RPMI7951 (cell line): ENCODE data around the gene CD37. TPM values are rescaled to one million over a fixed set of nuclear protein-coding genes. Genes with fewer than 3 reads are reported as not detected.
"Not testable (repeated sequence)": the region's sequence is repeated elsewhere in the genome, so short reads cannot be mapped to it uniquely, and the experiment has no call there.

Experiments used
- DNase-seq: peaks from one replicate; pipeline ENCODE4 v3.0.0-alpha.2; 2012; ENCODE audit warnings: low read depth
- total RNA-seq: library from RNA; depleted of rRNA; stranded (reverse); fragments of >200 nt; shearing (Covaris generic); gene quantifications from 2 replicates; pipeline ENCODE4 v1.2.3, GENCODE V29; 2014

The CD37 gene
- total RNA-seq, 1 experiment from 2014 or later, result not detected

- no peak for DNase-seq
Measured at GRCh38 chr19:49347191-49347590, 12.0 kb downstream of the CD37 start.

DNA sequence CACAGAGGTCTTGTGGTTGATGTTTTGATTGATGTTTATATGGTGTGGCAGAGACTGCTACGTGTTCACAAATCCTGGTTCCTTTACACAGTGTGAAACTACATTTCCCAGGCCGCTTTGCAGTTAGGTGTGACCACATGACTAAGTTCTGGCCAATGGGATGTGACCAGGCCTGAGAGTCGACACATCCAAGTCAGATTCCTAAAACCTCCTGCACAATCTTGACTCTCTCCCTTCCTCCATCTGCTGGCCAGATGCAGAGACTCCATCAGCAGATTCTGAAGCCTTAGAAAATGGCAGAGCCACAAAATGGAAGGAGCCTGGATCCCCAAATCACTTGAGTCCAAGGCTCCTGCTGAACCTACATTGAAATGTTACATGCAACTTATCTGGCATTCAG, 12.6 kb downstream of the CD37 start:
- DNase-seq, result peak; percentile 77

GRCh38 chr19:49348305-49349189, 13.3 kb downstream of the CD37 start:
- DNase-seq, result no peak

DNA sequence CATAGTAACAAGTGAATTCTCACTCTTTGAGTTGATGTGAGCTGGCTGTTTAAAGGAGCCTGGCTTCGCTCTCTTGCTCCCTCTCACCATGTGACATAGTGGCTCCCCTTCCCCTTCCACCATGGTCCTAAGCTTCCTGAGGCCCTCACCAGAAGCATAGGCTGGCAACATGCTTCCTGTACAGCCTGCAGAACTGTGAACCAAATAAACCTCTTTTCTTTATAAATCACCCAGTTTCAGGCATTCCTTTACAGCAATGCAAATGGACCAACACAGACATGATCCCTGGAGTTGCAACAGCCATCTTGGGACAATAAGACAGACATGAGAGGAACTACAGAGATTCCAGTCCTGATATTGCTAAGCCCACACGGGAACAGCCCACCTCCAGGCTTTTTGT, 14.4 kb downstream of the CD37 start:
- no peak for DNase-seq

DNA sequence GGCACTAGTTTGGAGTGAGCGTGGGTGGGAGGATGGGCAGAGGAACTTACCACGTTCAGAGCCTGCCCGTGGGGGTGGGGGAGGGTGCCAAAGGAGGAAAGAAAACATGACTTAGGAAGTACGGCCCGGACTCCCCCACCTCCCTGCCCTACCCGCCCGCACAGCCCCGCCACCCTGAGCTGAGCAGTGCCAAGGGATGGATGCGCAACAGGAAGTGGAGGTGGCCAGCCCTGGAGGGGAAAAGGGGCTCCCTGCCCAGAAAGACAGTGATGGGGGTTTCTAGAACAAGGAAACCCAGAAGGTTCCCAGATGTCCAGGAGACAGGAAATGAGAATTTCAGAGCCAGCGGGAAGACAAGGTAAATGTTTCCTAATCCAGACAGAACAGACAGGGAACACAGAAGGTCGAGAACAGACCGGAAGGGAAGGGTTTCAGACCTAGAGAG, 20.7 kb downstream of the CD37 start:
- no peak for DNase-seq

- no peak for DNase-seq
Measured at GRCh38 chr19:49356382-49356781, 21.2 kb downstream of the CD37 start.

DNA sequence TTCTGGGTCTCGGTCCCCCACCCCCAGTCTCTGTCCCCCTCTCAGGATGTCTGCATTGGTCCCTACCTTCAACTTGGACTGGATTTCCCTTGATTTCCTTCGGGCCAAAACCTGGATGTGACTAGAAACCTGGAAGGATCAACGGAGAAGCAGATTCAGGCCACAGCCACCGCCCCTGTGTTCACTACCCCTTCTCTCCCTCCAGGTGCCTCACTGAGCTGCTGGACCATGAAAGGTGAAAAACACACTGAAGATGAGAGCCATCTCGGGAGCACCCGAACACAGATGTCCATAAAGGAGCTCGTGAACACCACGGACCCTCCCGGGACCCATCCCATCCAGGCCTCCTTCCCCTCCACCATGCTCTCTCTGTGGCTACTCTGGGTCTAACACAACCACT, 22.0 kb downstream of the CD37 start:
- no peak for DNase-seq

DNA sequence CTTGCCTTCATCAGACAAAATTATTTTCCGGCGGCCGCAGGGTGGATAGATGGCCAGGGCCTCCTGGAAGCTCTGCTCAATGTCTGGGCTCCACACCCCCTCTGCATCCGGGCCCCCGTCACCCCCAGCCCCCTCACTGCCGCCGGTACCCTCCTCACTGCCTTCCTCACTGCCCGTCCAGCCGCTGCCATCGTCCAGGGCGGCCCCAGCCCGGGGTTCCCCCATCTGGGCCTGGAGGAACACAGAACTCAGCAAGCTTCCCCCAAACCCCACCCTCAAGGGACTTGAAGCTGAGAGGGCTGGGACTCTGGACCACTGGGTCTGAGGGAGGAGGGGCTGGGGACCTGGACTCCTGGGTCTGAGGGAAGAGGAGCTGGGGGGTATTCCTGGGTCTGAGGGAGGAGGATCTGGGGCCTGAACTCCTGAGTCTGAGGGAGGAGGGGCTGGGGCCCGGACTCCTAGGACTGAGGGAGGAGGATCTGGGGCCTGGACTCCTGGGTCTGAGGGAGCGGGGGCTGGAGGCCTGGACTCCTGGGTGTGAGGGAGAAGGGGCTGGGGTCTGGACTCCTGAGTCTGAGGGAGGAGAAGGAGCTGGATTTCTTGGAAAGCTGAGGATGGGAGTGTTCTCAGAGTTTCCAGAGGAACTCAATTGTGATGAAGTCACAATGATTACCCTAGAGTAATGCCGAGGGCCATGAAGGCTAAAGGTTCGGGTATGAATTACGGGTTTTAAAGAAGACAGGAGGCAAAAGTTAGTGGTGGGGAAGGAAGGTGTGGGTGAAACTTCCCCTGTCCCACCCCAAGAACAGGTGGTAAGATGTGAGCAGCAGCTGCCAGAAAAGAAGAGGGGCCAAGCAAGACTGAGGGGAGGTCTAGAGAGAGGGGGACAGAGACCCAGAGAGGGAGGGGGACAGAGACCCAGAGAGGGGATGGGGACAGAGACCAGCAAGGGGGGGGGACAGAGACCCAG, 24.9 kb downstream of the CD37 start:
- DNase-seq, result no peak

DNA sequence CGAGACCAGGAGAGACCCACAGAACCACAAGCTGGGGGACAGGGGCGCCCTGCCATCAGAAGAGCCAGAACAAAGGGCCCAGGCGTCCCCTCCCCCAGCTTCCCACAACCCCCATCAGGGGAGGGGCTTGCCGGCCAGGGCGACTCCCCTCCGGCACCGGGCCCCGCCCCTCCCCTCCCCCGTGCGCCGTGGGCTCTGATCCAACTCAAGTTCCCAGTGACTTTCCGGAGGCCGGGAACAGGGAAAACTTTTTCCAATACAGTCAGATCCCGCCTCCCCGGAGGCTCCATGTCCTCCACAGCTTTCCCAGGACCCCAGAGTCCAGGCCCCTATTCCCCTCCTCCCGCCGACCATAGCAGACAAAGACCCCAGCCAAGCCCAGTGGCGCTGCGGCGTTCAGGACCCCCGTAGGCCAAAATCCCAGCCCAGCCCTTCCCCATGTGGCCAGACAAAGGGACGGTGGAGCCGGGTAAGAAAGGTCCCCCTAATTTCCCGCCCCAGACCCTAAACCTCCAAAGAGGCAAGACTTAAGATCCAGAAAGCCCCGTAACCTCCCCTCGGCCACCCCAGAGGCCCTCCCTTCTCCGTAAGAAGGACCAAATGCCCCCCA, 26.3 kb downstream of the CD37 start:
- peak; percentile 77 for DNase-seq

DNA sequence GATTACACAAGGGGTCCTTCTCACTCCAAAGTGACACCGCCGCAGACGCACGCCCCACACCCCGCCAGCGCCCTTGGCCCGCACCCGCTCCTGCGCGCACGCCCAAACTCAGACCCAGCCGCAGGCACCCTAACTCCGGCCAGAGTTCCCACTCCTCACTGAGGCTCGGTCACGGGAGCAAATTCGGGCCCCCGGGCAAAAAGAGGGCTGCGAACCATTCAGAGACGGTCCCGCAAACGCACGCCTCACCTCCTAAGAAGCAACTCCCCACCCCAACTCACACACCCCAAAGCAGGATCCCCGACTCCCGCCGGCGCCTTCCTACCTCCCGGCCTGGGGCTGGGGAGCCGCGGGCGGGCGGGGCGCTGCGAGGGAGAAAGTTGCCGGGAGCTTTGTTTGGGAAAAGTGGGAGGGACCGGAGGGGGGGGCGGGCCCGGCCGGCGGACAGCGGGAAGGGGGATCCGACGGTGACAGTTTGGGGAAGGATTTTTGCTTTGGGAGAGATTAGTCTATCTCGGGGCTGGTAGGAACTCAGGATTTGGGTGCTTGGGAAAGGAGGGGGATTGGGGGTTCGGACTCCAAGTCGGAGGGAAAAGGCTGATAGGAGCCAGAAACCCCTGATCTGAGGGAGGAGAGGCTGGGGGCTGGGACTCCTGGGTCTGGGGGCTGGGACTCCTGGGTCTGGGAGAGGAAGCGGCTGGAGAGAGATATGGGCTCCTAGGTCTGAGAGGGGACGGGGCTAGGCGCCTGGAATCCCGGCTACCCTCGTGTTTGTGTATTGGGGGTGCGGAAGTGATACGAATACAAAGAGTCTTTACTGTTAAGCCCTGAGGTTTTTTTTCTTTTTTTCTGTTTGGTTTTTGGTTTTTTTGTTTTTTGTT, 27.1 kb downstream of the CD37 start, which contains the start of gene TEAD2:
Gene TEAD2 (minus strand): TSS at position 369 of the 881 bp plus-strand sequence. CDS start 2,341 bp downstream, outside the sequence.
- DNase-seq, result peak; percentile 63

- DNase-seq, result no peak
Measured at GRCh38 chr19:49362929-49363267, 27.7 kb downstream of the CD37 start.

- peak; percentile 99 for DNase-seq
Measured at GRCh38 chr19:49363268-49364082, 28.3 kb downstream of the CD37 start, which contains the start of gene DKKL1. DKKL1 (plus strand) TSS chr19:49363877; CDS start chr19:49363999, 122 bp downstream.

DNA sequence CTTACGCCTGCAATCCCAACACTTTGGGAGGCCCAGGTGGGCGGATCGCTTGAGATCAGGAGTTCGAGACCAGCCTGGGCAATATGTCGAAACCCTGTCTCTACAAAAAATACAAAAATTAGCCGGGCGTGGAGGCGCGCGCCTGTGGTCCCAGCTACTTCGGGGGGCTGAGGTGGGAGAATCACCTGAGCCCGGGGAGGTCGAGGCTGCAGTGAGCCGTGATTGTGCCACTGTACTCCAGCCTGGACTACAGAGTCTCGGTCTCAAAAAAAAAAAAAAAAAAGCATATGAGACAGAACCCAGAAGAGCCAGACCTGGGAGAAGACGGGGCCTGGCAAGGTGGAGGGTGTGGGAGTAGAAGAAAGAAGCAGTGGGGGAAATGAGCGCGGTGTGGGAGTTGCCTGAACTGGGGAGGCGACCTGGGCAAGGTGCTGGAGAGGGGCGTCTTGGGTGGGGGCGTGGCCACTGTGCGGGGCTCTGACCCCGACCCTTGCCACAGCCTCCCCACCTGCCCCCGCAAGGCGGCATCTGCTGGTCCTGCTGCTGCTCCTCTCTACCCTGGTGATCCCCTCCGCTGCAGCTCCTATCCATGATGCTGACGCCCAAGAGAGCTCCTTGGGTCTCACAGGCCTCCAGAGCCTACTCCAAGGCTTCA, 29.0 kb downstream of the CD37 start:
- DNase-seq, result no peak

GRCh38 chr19:49366110-49366509, 30.9 kb downstream of the CD37 start:
- DNase-seq, result no peak

GRCh38 chr19:49368711-49369358, 33.6 kb downstream of the CD37 start:
- DNase-seq, result no peak

DNA sequence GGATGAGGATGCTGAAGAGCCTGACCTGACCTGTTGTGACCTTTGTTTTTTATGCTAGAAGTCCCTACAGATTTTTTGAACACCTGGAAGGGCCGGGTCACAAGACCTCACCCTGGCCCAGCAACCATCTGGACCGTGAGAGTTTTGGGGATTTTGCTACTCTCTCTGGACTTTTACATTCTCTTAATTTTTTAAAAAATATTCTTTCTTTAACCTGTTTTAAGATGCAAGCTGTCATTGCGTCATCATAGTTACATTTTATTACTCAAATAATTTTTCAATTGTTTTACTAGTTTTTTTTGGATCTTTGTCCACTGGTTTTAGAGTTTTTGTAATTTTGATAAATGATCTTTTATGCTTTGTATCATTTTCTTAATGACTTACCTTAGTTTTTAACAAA, 36.0 kb downstream of the CD37 start:
- DNase-seq, result no peak

GRCh38 chr19:49373174-49373573, 38.0 kb downstream of the CD37 start:
- not testable (repeated sequence) for DNase-seq

DNA sequence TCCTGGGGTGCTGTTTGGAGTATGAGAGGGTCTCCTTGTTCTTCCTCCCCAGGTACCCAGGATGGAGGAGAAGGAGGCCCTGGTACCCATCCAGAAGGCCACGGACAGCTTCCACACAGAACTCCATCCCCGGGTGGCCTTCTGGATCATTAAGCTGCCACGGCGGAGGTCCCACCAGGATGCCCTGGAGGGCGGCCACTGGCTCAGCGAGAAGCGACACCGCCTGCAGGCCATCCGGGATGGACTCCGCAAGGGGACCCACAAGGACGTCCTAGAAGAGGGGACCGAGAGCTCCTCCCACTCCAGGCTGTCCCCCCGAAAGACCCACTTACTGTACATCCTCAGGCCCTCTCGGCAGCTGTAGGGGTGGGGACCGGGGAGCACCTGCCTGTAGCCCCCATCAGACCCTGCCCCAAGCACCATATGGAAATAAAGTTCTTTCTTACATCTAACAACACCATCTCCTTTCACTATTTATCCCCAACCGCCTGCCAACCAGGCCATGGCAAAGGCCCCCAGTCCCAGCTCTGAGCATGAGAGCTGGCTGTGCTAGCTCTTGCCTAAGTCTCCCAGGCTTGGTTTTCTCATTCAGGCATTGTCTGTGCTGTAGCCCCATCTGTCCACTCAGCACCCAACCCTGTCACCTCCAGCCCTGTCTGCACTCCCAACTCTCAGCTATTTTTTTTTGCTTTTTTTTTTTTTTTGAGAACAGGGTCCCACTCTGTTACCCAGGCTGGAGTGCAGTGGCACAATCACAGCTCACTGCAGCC, 39.6 kb downstream of the CD37 start:
- no peak for DNase-seq
